GM19099 (cell line): ENCODE data around the gene RHOF.

Source experiments
- POLR2A ChIP-seq: IDR thresholded peaks from 3 replicates; pipeline ENCODE4 v1.6.1; 2011; ENCODE audit warnings: low read depth; ENCODE audit not compliant: insufficient read length; ENCODE audit errors: extremely low read depth

RHOF gene

GRCh38 chr12:121795034-121795968 lies 1.8 kb upstream of the RHOF start:
- no peak for TF ChIP-seq POLR2A

- TF ChIP-seq POLR2A: no peak
These were observed 1.1 kb upstream of the RHOF start for GRCh38 chr12:121794534-121795033.

- peak; percentile 55 for TF ChIP-seq POLR2A
These were observed 498 bp upstream of the RHOF start for GRCh38 chr12:121793838-121794533.

- TF ChIP-seq POLR2A: no peak
These were observed 665 bp downstream of the RHOF start for GRCh38 chr12:121792607-121793439.

- TF ChIP-seq POLR2A: peak; percentile 36
These were observed 1.6 kb downstream of the RHOF start for GRCh38 chr12:121791671-121792551.

GRCh38 chr12:121789800-121790728 lies 3.4 kb downstream of the RHOF start:
- peak; percentile 73 for TF ChIP-seq POLR2A

- no peak for TF ChIP-seq POLR2A
These were observed 4.2 kb downstream of the RHOF start for GRCh38 chr12:121789233-121789781.

GRCh38 chr12:121788176-121788818 lies 5.2 kb downstream of the RHOF start:
- TF ChIP-seq POLR2A: no peak

- no peak for TF ChIP-seq POLR2A
These were observed 6.1 kb downstream of the RHOF start for GRCh38 chr12:121787063-121788025.

- no peak for TF ChIP-seq POLR2A
These were observed 7.1 kb downstream of the RHOF start for GRCh38 chr12:121786440-121786825.

- TF ChIP-seq POLR2A: no peak
These were observed 9.0 kb downstream of the RHOF start for GRCh38 chr12:121784460-121784859.
